H9 (cell line): ENCODE measurements around the gene OPHN1. TPM values are rescaled to one million over a fixed set of nuclear protein-coding genes. Genes with fewer than 3 reads are reported as not detected.

Experiments
- DNase-seq: peaks from one replicate; pipeline ENCODE4 v3.0.0-alpha.2; 2017
- H2AFZ ChIP-seq: one replicate; pipeline ENCODE4 v1.6.1; 2013; ENCODE audit warnings: mild to moderate bottlenecking, low read length, control low read depth, moderate library complexity
- H2AK5ac ChIP-seq: 2 replicates; pipeline ENCODE4 v1.6.1; 2013; ENCODE audit warnings: low read length, control low read depth, mixed read lengths; ENCODE audit not compliant: insufficient read length
- H2BK120ac ChIP-seq: one replicate; pipeline ENCODE4 v1.6.1; 2013; ENCODE audit warnings: low read depth, mild to moderate bottlenecking, low read length, control low read depth, inconsistent platforms; ENCODE audit not compliant: poor library complexity, severe bottlenecking
- H2BK12ac ChIP-seq: 2 replicates; pipeline ENCODE4 v1.6.1; 2013; ENCODE audit warnings: low read length, control low read depth, mixed read lengths, low read depth; ENCODE audit not compliant: insufficient read length
- H2BK15ac ChIP-seq: 2 replicates; pipeline ENCODE4 v1.6.1; 2013; ENCODE audit warnings: low read depth, low read length, control low read depth
- H2BK20ac ChIP-seq: one replicate; pipeline ENCODE4 v1.6.1; 2013; ENCODE audit warnings: low read depth, mild to moderate bottlenecking, low read length, control low read depth, inconsistent platforms; ENCODE audit not compliant: poor library complexity, severe bottlenecking
- H2BK5ac ChIP-seq: 2 replicates; pipeline ENCODE4 v1.6.1; 2013; ENCODE audit warnings: low read length, control low read depth, mixed read lengths; ENCODE audit not compliant: insufficient read length
- H3K14ac ChIP-seq: 2 replicates; pipeline ENCODE4 v1.6.1; 2013; ENCODE audit warnings: low read length, control low read depth; ENCODE audit not compliant: insufficient read depth
- H3K18ac ChIP-seq: 2 replicates; pipeline ENCODE4 v1.6.1; 2013; ENCODE audit warnings: low read depth, mild to moderate bottlenecking, mixed read lengths, low read length, control low read depth; ENCODE audit not compliant: insufficient read length
- H3K23ac ChIP-seq: 2 replicates; pipeline ENCODE4 v1.6.1; 2013; ENCODE audit warnings: low read length, control low read depth, mixed read lengths, low read depth; ENCODE audit not compliant: insufficient read length
- H3K23me2 ChIP-seq: 2 replicates; pipeline ENCODE4 v1.6.1; 2013; ENCODE audit warnings: low read depth, mild to moderate bottlenecking, mixed read lengths, low read length, control low read depth; ENCODE audit not compliant: insufficient read length, poor library complexity, severe bottlenecking
- H3K27ac ChIP-seq: 2 replicates; pipeline ENCODE4 v1.5.1; 2013; ENCODE audit warnings: low read length, control low read depth, mixed read lengths, low read depth; ENCODE audit not compliant: insufficient read length
- H3K27me3 ChIP-seq: 2 replicates; pipeline ENCODE4 v1.6.1; 2013; ENCODE audit warnings: low read length, control low read depth, inconsistent platforms; ENCODE audit not compliant: insufficient read depth
- H3K4ac ChIP-seq: 2 replicates; pipeline ENCODE4 v1.6.1; 2013; ENCODE audit warnings: low read depth, mild to moderate bottlenecking, control low read depth, inconsistent platforms, low read length, moderate library complexity
- H3K4me1 ChIP-seq: 2 replicates; pipeline ENCODE4 v1.6.1; 2013; ENCODE audit warnings: low read length, control low read depth, inconsistent platforms; ENCODE audit not compliant: insufficient read depth
- H3K4me2 ChIP-seq: 2 replicates; pipeline ENCODE4 v1.6.1; 2013; ENCODE audit warnings: low read length, control low read depth, mixed read lengths; ENCODE audit not compliant: insufficient read length, insufficient read depth
- H3K56ac ChIP-seq: 2 replicates; pipeline ENCODE4 v1.6.1; 2013; ENCODE audit warnings: low read depth, mild to moderate bottlenecking, mixed read lengths, low read length, control low read depth; ENCODE audit not compliant: insufficient read length
- H3K79me1 ChIP-seq: 2 replicates; pipeline ENCODE4 v1.6.1; 2013; ENCODE audit warnings: low read depth, mild to moderate bottlenecking, moderate library complexity, low read length, control low read depth, inconsistent platforms; ENCODE audit not compliant: insufficient read depth, poor library complexity, severe bottlenecking
- H3K79me2 ChIP-seq: 2 replicates; pipeline ENCODE4 v1.6.1; 2013; ENCODE audit warnings: low read length, control low read depth, inconsistent platforms; ENCODE audit not compliant: insufficient read depth
- H3K9ac ChIP-seq: 2 replicates; pipeline ENCODE4 v1.6.1; 2013; ENCODE audit warnings: low read length, control low read depth, mixed read lengths; ENCODE audit not compliant: insufficient read length; ENCODE audit errors: extremely low read depth
- H3K9me3 ChIP-seq: one replicate; pipeline ENCODE4 v1.6.1; 2013; ENCODE audit warnings: low read depth, low read length, inconsistent platforms; ENCODE audit not compliant: control insufficient read depth
- H3T11ph ChIP-seq: one replicate; pipeline ENCODE4 v1.6.1; 2013; ENCODE audit warnings: mild to moderate bottlenecking, low read length, control low read depth, inconsistent platforms
- H4K20me1 ChIP-seq: one replicate; pipeline ENCODE4 v1.6.1; 2013; ENCODE audit not compliant: control insufficient read depth, insufficient read length, insufficient read depth
- H4K5ac ChIP-seq: 2 replicates; pipeline ENCODE4 v1.6.1; 2013; ENCODE audit warnings: low read depth, mild to moderate bottlenecking, mixed read lengths, low read length, control low read depth; ENCODE audit not compliant: insufficient read length
- H4K8ac ChIP-seq: replicated peaks from 2 replicates; pipeline ENCODE4 v1.6.1; 2013; ENCODE audit warnings: low read length, control low read depth, mixed read lengths, low read depth; ENCODE audit not compliant: insufficient read length
- H4K91ac ChIP-seq: 2 replicates; pipeline ENCODE4 v1.6.1; 2013; ENCODE audit warnings: low read depth, mild to moderate bottlenecking, moderate library complexity, mixed read lengths, low read length, control low read depth; ENCODE audit not compliant: insufficient read length
- H3K27ac Mint-ChIP-seq, 3 experiments: 2 replicates in 2 of 3; 3 replicates in 1 of 3; pipeline ENCODE4 v1.8.0; 2020 to 2021; ENCODE audit warnings: mixed read lengths in 3 of 3, mild to moderate bottlenecking in 1 of 3, moderate library complexity in 1 of 3
- H3K27me3 Mint-ChIP-seq: 2 replicates; pipeline ENCODE4 v1.8.0; 2021; ENCODE audit warnings: low read depth, mild to moderate bottlenecking, moderate library complexity, mixed read lengths
- H3K36me3 Mint-ChIP-seq, 3 experiments: 2 replicates in 2 of 3; 3 replicates in 1 of 3; pipeline ENCODE4 v1.8.0; 2020 to 2021; ENCODE audit warnings: low read depth in 3 of 3, mixed read lengths in 3 of 3; ENCODE audit not compliant: insufficient read depth in 1 of 3
- H3K4me1 Mint-ChIP-seq, 2 experiments: 2 replicates each; pipeline ENCODE4 v1.8.0; 2020; ENCODE audit warnings: mixed read lengths in 2 of 2
- H3K4me3 Mint-ChIP-seq, 2 experiments: 2 replicates in 1 of 2; 3 replicates in 1 of 2; pipeline ENCODE4 v1.8.0; 2020 to 2021; ENCODE audit warnings: mild to moderate bottlenecking in 2 of 2, mixed read lengths in 2 of 2, moderate library complexity in 1 of 2
- H3K9me3 Mint-ChIP-seq, 2 experiments: 2 replicates in 1 of 2; 3 replicates in 1 of 2; pipeline ENCODE4 v1.8.0; 2020; ENCODE audit warnings: mild to moderate bottlenecking in 2 of 2, mixed read lengths in 2 of 2, moderate library complexity in 1 of 2
- WGBS: extraction: QIAGEN DNeasy Blood & Tissue Kit; methylation state at CpG from one replicate; pipeline ENCODE4 v1.1.7; 2013; ENCODE audit warnings: missing lambda C conversion rate, low lambda C conversion rate, mixed read lengths; ENCODE audit not compliant: insufficient read length; ENCODE audit errors: extremely low coverage; 5-methylcytosine and 5-hydroxymethylcytosine counted together
- total RNA-seq: library from RNA; stranded (reverse); gene quantifications from 2 replicates; pipeline ENCODE4 v1.2.1, GENCODE V29; 2021
- TF ChIP-seq, protein P1 (sequence below): fragments of 200-600 bp; sonication (generic); conservative IDR thresholded peaks from 3 replicates; pipeline ENCODE4 v1.8.0; 2021; ENCODE audit warnings: antibody characterized with exemption, mild to moderate bottlenecking

The OPHN1 gene
- total RNA-seq, 1 experiment from 2014 or later, result 1.5 TPM

GRCh38 chrX:68403522-68403921, 29.8 kb downstream of the OPHN1 start:
- no peak overlapping the region for H4K91ac ChIP-seq
- H3K9me3 ChIP-seq, result peaks cover 38% of the 10 kb centered on the region
- H3K27ac ChIP-seq, result no peak overlapping the region
- no peak overlapping the region for H3K56ac ChIP-seq
- H3T11ph ChIP-seq, result no peak overlapping the region
- H3K4me2 ChIP-seq, result no peak overlapping the region
- no peaks in the 10 kb centered on the region for H3K4me1 ChIP-seq
- no peak overlapping the region for H2BK120ac ChIP-seq
- H2AK5ac ChIP-seq, result no peak overlapping the region
- no peak overlapping the region for H2BK5ac ChIP-seq
- H3K4ac ChIP-seq, result no peak overlapping the region
- H3K27ac Mint-ChIP-seq, result no peak overlapping the region
- H3K79me2 ChIP-seq, result no peaks in the 10 kb centered on the region
- no peaks in the 10 kb centered on the region for H3K27me3 ChIP-seq
- no peak overlapping the region for H2BK15ac ChIP-seq
- no peak overlapping the region for H3K23ac ChIP-seq
- H3K4me3 Mint-ChIP-seq, result no peak overlapping the region
- peaks cover 0 to 6% (median 2%) of the 10 kb centered on the region in 3 experiments; a peak in 3 of 7 replicates for H3K36me3 Mint-ChIP-seq
- no peak overlapping the region for H2BK20ac ChIP-seq
- H2BK12ac ChIP-seq, result no peak overlapping the region
- H3K23me2 ChIP-seq, result no peaks in the 10 kb centered on the region
- no peaks in the 10 kb centered on the region for H3K27me3 Mint-ChIP-seq
- TF ChIP-seq, protein P1, sequence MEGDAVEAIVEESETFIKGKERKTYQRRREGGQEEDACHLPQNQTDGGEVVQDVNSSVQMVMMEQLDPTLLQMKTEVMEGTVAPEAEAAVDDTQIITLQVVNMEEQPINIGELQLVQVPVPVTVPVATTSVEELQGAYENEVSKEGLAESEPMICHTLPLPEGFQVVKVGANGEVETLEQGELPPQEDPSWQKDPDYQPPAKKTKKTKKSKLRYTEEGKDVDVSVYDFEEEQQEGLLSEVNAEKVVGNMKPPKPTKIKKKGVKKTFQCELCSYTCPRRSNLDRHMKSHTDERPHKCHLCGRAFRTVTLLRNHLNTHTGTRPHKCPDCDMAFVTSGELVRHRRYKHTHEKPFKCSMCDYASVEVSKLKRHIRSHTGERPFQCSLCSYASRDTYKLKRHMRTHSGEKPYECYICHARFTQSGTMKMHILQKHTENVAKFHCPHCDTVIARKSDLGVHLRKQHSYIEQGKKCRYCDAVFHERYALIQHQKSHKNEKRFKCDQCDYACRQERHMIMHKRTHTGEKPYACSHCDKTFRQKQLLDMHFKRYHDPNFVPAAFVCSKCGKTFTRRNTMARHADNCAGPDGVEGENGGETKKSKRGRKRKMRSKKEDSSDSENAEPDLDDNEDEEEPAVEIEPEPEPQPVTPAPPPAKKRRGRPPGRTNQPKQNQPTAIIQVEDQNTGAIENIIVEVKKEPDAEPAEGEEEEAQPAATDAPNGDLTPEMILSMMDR, result no peak
- no peak overlapping the region for H3K14ac ChIP-seq
- no peak overlapping the region for H4K5ac ChIP-seq
- H4K8ac ChIP-seq, result no peak overlapping the region
- no peaks in the 10 kb centered on the region for H3K79me1 ChIP-seq
- no peaks in the 10 kb centered on the region for H3K4me1 Mint-ChIP-seq
- no peak overlapping the region for H2AFZ ChIP-seq
- H3K9ac ChIP-seq, result no peak overlapping the region
- no CpG with 5 or more reads among the region's 6 CpGs for WGBS
- H3K18ac ChIP-seq, result no peak overlapping the region
- H3K9me3 Mint-ChIP-seq, result peaks cover 51 to 72% of the 10 kb centered on the region in 2 experiments
- DNase-seq, result no peak
- no peaks in the 10 kb centered on the region for H4K20me1 ChIP-seq
